H1 (cell line): ENCODE results near the gene SLC4A9. TPM values are rescaled to one million over a fixed set of nuclear protein-coding genes. Genes with fewer than 3 reads are reported as not detected.

Experiments
- CTCF ChIA-PET: fragments of 300-600 bp; sonication (Branson Sonifier 250); formaldehyde crosslinking; loops from one replicate; lab custom pipeline; 2021; ENCODE audit not compliant: partially characterized antibody; lab: Charles Lee
- POLR2A ChIA-PET: fragments of 300-600 bp; sonication (Branson Sonifier 250); formaldehyde crosslinking; loops from one replicate; lab custom pipeline; 2021; ENCODE audit warnings: inconsistent platforms; ENCODE audit not compliant: partially characterized antibody; lab: Charles Lee
- DNase-seq, 2 experiments: peaks; one replicate each; pipeline versions ENCODE4 v3.0.0 to v3.0.0-alpha.2; 2010 to 2022; ENCODE audit warnings: low spot score in 2 of 2, low read depth in 1 of 2, mixed read lengths in 1 of 2
- FAIRE-seq: peaks from 2 replicates; lab custom pipeline; 2011; peaks lifted over from hg19 to GRCh38; lab: Jason Lieb, UNC
- H2AFZ ChIP-seq: 2 replicates; pipeline ENCODE4 v1.8.1; 2012; ENCODE audit warnings: low read length, inconsistent platforms
- H2AK5ac ChIP-seq: 2 replicates; pipeline ENCODE4 v1.6.1; 2013; ENCODE audit warnings: low read depth, low read length
- H2BK120ac ChIP-seq: replicated peaks from 2 replicates; pipeline ENCODE3; 2013; ENCODE audit warnings: low read depth, low read length, inconsistent platforms
- H2BK12ac ChIP-seq: 2 replicates; pipeline ENCODE4 v1.6.1; 2013; ENCODE audit warnings: low read depth, low read length
- H2BK15ac ChIP-seq: 2 replicates; pipeline ENCODE4 v1.6.1; 2013; ENCODE audit warnings: low read length
- H2BK20ac ChIP-seq: 2 replicates; pipeline ENCODE4 v1.6.1; 2013; ENCODE audit warnings: low read length
- H2BK5ac ChIP-seq: 2 replicates; pipeline ENCODE4 v1.6.1; 2013; ENCODE audit warnings: low read depth, low read length
- H3K14ac ChIP-seq: 2 replicates; pipeline ENCODE4 v1.6.1; 2013; ENCODE audit warnings: inconsistent platforms; ENCODE audit not compliant: insufficient read length
- H3K18ac ChIP-seq: 2 replicates; pipeline ENCODE4 v1.6.1; 2013; ENCODE audit warnings: low read length; ENCODE audit errors: extremely low read depth
- H3K23ac ChIP-seq: 2 replicates; pipeline ENCODE4 v1.6.1; 2013; ENCODE audit warnings: inconsistent platforms; ENCODE audit not compliant: insufficient read length
- H3K23me2 ChIP-seq: 2 replicates; pipeline ENCODE4 v1.6.1; 2013; ENCODE audit warnings: low read depth, low read length
- H3K27ac ChIP-seq: 2 replicates; pipeline ENCODE4 v1.6.1; 2011; ENCODE audit warnings: low read depth, low read length, inconsistent platforms
- H3K27me3 ChIP-seq, 4 experiments: replicated peaks in 1 of 4; 1 replicate in 1 of 4; 2 replicates in 3 of 4; pipeline versions ENCODE4 v1.6.1 to v1.8.1; 2011 to 2013; ENCODE audit warnings: low read length in 3 of 4, mild to moderate bottlenecking in 3 of 4, inconsistent platforms in 2 of 4, mixed read lengths in 2 of 4, moderate library complexity in 1 of 4; ENCODE audit not compliant: control insufficient read depth in 3 of 4, insufficient read depth in 3 of 4; ENCODE audit errors: extremely low read depth in 1 of 4
- H3K36me3 ChIP-seq, 4 experiments: 2 replicates each; pipeline versions ENCODE4 v1.6.1 to v1.8.1; 2011 to 2013; ENCODE audit warnings: mild to moderate bottlenecking in 4 of 4, low read length in 3 of 4, moderate library complexity in 2 of 4, control low read depth in 1 of 4, inconsistent platforms in 1 of 4; ENCODE audit not compliant: insufficient read depth in 4 of 4, control insufficient read depth in 2 of 4
- H3K4ac ChIP-seq: replicated peaks from 2 replicates; pipeline ENCODE3; 2013; ENCODE audit warnings: low read length, low read depth, mixed read lengths, inconsistent platforms; ENCODE audit not compliant: insufficient read length
- H3K4me1 ChIP-seq, 4 experiments: replicated peaks in 1 of 4; 1 replicate in 1 of 4; 2 replicates in 3 of 4; pipeline versions ENCODE4 v1.6.1 to v1.8.1; 2011 to 2013; ENCODE audit warnings: low read length in 3 of 4, inconsistent platforms in 2 of 4, mixed read lengths in 1 of 4; ENCODE audit not compliant: insufficient read depth in 4 of 4, control insufficient read depth in 3 of 4
- H3K4me2 ChIP-seq, 2 experiments: 2 replicates each; pipeline versions ENCODE4 v1.6.1 to v1.8.1; 2011 to 2013; ENCODE audit warnings: low read depth in 2 of 2, low read length in 2 of 2, control low read depth in 1 of 2, inconsistent platforms in 1 of 2, mild to moderate bottlenecking in 1 of 2; ENCODE audit not compliant: insufficient read depth in 1 of 2
- H3K4me3 ChIP-seq, 4 experiments: fragments of 200-600, 300-600 bp in 1 of 4; sonication (generic), shearing (Covaris generic), sonication (Bioruptor Twin) in 1 of 4; 2 replicates each; pipeline versions ENCODE4 v1.5.1 to v1.8.1; 2011 to 2016; ENCODE audit warnings: low read length in 4 of 4, low read depth in 3 of 4, control low read depth in 2 of 4, inconsistent platforms in 2 of 4, mild to moderate bottlenecking in 2 of 4, mixed read lengths in 1 of 4, moderate library complexity in 1 of 4; ENCODE audit not compliant: insufficient read depth in 2 of 4; ENCODE audit errors: extremely low read depth in 1 of 4
- H3K56ac ChIP-seq: replicated peaks from 2 replicates; pipeline ENCODE3; 2013; ENCODE audit warnings: low read depth, mild to moderate bottlenecking, mixed read lengths, low read length, inconsistent platforms; ENCODE audit not compliant: insufficient read length
- H3K79me1 ChIP-seq: 2 replicates; pipeline ENCODE4 v1.6.1; 2013; ENCODE audit warnings: low read depth, low read length, control low read depth
- H3K79me2 ChIP-seq, 2 experiments: 2 replicates each; pipeline versions ENCODE4 v1.6.1 to v1.8.1; 2012 to 2013; ENCODE audit warnings: low read length in 2 of 2, mild to moderate bottlenecking in 2 of 2, inconsistent platforms in 1 of 2; ENCODE audit not compliant: insufficient read depth in 2 of 2, control insufficient read depth in 1 of 2
- H3K9ac ChIP-seq, 4 experiments: replicated peaks in 1 of 4; 1 replicate in 1 of 4; 2 replicates in 3 of 4; pipeline versions ENCODE4 v1.6.1 to v1.8.1; 2011 to 2013; ENCODE audit warnings: low read depth in 3 of 4, low read length in 3 of 4, control low read depth in 2 of 4, mild to moderate bottlenecking in 2 of 4, moderate library complexity in 2 of 4, inconsistent platforms in 1 of 4; ENCODE audit errors: extremely low read depth in 1 of 4
- H3K9me3 ChIP-seq, 2 experiments: 2 replicates each; pipeline versions ENCODE4 v1.6.1 to v1.8.1; 2012 to 2013; ENCODE audit warnings: mild to moderate bottlenecking in 2 of 2, moderate library complexity in 2 of 2, control low read depth in 1 of 2, inconsistent platforms in 1 of 2, low read depth in 1 of 2, low read length in 1 of 2, mixed read lengths in 1 of 2; ENCODE audit not compliant: insufficient read depth in 2 of 2
- H4K20me1 ChIP-seq, 2 experiments: replicated peaks in 1 of 2; 2 replicates each; pipeline versions ENCODE3 to v1.8.1; 2011 to 2013; ENCODE audit warnings: inconsistent platforms in 2 of 2, low read length in 2 of 2, mild to moderate bottlenecking in 1 of 2; ENCODE audit not compliant: insufficient read depth in 2 of 2, control insufficient read depth in 1 of 2
- H4K5ac ChIP-seq: 2 replicates; pipeline ENCODE4 v1.6.1; 2013; ENCODE audit warnings: low read length, low read depth, mixed read lengths, inconsistent platforms; ENCODE audit not compliant: insufficient read length
- H4K8ac ChIP-seq: 2 replicates; pipeline ENCODE4 v1.8.0; 2013; ENCODE audit warnings: mild to moderate bottlenecking, moderate library complexity, low read length, inconsistent platforms; ENCODE audit not compliant: insufficient read depth; ENCODE audit errors: extremely low read depth
- H4K91ac ChIP-seq: replicated peaks from 2 replicates; pipeline ENCODE3; 2013; ENCODE audit warnings: low read length, mixed read lengths, inconsistent platforms; ENCODE audit not compliant: insufficient read length
- EZH2 ChIP-seq: fragments of 200-600 bp; sonication (generic); IDR thresholded peaks from 2 replicates; pipeline ENCODE4 v1.7.1; 2012; ENCODE audit warnings: low read depth, mild to moderate bottlenecking, moderate library complexity, low read length, inconsistent platforms; ENCODE audit not compliant: severe bottlenecking
- KDM4A ChIP-seq: IDR thresholded peaks from one replicate; pipeline ENCODE4 v1.7.1; 2012; ENCODE audit warnings: low read depth, mild to moderate bottlenecking, moderate library complexity, low read length, inconsistent platforms; ENCODE audit not compliant: severe bottlenecking
- POLR2AphosphoS5 ChIP-seq: IDR thresholded peaks from 2 replicates; pipeline ENCODE4 v1.6.1; 2011; ENCODE audit warnings: low read depth, low read length
- RFX5 ChIP-seq: IDR thresholded peaks from 2 replicates; pipeline ENCODE4 v1.6.1; 2011; ENCODE audit warnings: low read depth, low read length, improper control_type of control experiment, borderline replicate concordance
- SP1 ChIP-seq: IDR thresholded peaks from 2 replicates; pipeline ENCODE4 v1.6.1; 2011; ENCODE audit warnings: low read depth, low read length
- YY1 ChIP-seq: IDR thresholded peaks from 2 replicates; pipeline ENCODE4 v1.6.1; 2011; ENCODE audit warnings: low read depth, mild to moderate bottlenecking, low read length
- WGBS, 2 experiments: shearing (Covaris generic) in 1 of 2; methylation state at CpG; one replicate each; pipeline versions ENCODE4 v1.1.6 to v1.1.7; 2013 to 2015; ENCODE audit warnings: low lambda C conversion rate in 2 of 2, mixed read lengths in 2 of 2, inconsistent platforms in 1 of 2, low coverage in 1 of 2, missing lambda C conversion rate in 1 of 2; ENCODE audit not compliant: insufficient replicate concordance in 2 of 2, insufficient coverage in 1 of 2, insufficient read length in 1 of 2; ENCODE audit errors: extremely low coverage in 1 of 2, missing lambda C conversion rate in 1 of 2; 5-methylcytosine and 5-hydroxymethylcytosine counted together
- polyA plus RNA-seq, 7 experiments: library from polyadenylated mRNA; depleted of rRNA in 3 of 7; stranded (reverse) in 5 of 7; unstranded in 2 of 7; fragments of >200 nt in 5 of 7; fragments of 200-250 nt in 2 of 7; gene quantifications; 1 replicate in 5 of 7; 2 replicates in 1 of 7; 4 replicates in 1 of 7; pipeline versions ENCODE4 v1.2.1 to v1.2.3, GENCODE V29; 2011 to 2013; ENCODE audit warnings: missing spikeins in 2 of 7, mixed read lengths in 2 of 7
- total RNA-seq: library from RNA; stranded (reverse); fragmentation: NEBNext Ultra II Directional; extraction: Animal tissue kit (Norgen Biotek cat#: 25700); gene quantifications from 2 replicates; pipeline ENCODE4 v1.2.1, GENCODE V29; 2021

The SLC4A9 gene
- total and polyA plus RNA-seq, 2 of the 8 experiments (the other 6 are each of a cell fraction or from before 2014, with no cell fraction given): 0.15 to 0.28 TPM

GRCh38 chr5:140366589-140367255, 6.7 kb downstream of the SLC4A9 start:
- Histone ChIP-seq H3K27ac (no peak overlapping the region), H4K91ac (no peak overlapping the region), H3K23ac (no peak overlapping the region), H3K4ac (no peak overlapping the region), H3K9ac (no peak overlapping the region), H2BK12ac (no peak overlapping the region), H3K79me1 (no peaks in the 10 kb centered on the region; the same call in 1 of the 2 replicates), H3K4me2 (no peak overlapping the region), H4K5ac (no peak overlapping the region), H2BK15ac (no peak overlapping the region), H3K18ac (no peak overlapping the region), H4K8ac (no peak overlapping the region), H2AFZ (no peak overlapping the region), H4K20me1 (no peaks in the 10 kb centered on the region), H2BK120ac (no peak overlapping the region), H2BK5ac (no peak overlapping the region), H3K23me2 (peaks cover 3% of the 10 kb centered on the region; the same call in 1 of the 2 replicates), H3K14ac (no peak overlapping the region), H3K4me3 (no peak overlapping the region), H3K56ac (no peak overlapping the region), H3K9me3 (no peaks in the 10 kb centered on the region), H3K4me1 (peaks cover 0 to 8% (median 2%) of the 10 kb centered on the region in 4 experiments; a peak in 3 of 7 replicates), H2AK5ac (no peak overlapping the region), H3K27me3 (peaks cover 0 to 7% (median 2%) of the 10 kb centered on the region in 4 experiments; a peak in 2 of 7 replicates), H2BK20ac (no peak overlapping the region), H3K36me3 (no peaks in the 10 kb centered on the region), H3K79me2 (no peaks in the 10 kb centered on the region)
- TF ChIP-seq KDM4A: no peak
- TF ChIP-seq SP1: no peak
- no peak for TF ChIP-seq POLR2AphosphoS5
- TF ChIP-seq EZH2: no peak
- no peak for TF ChIP-seq YY1
- no peak for TF ChIP-seq RFX5
- 85% methylated on average over 7 of the region's 7 CpGs; no CpG with 5 or more reads in 1 of the 2 experiments for WGBS, 2 experiments
- ChIA-PET CTCF (interaction anchor here (0.9 to 2.7 kb wide), 11 partner anchors 8 to 359 kb away, joined by 3 to 15 read pairs (median 3); partner anchors contain the start of gene HBEGF), POLR2A (interaction anchor here (0.6 to 1.8 kb wide), 5 partner anchors 20 to 674 kb away, joined by 3 to 5 read pairs (median 4); partner anchors contain the start of genes ANKHD1, CYSTM1 and HBEGF)
- no peak for FAIRE-seq
- DNase-seq: no peak
